GM21786 (cell line): ENCODE measurements around the gene ZNF79.

Source experiments
- ATAC-seq: cut with Tn5 transposase; IDR thresholded peaks from one replicate; pipeline ENCODE4 v1.9.1; 2021; ENCODE audit not compliant: unreplicated experiment

Gene ZNF79

DNA sequence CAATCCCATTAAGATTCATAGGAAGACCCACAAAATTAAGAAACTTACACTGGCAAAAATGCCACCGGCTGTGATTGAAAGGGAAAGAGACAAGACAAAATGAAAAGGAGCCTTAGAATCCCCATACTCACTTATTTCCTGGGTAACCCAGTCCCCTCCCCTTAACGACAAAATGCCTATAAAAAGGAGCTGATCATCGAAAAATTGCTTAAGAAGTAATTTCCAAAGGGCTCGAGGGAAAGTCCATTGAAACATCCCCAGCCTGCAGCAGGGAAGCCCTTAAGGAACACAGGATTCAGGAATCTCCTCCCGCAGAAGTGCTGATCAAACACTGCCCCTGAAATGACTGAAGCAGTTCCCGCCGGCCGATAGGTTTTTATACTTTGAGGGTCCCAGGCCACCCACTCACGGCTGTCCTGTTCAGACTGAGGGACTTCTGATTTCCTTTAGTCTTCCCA, 677 bp upstream of the ZNF79 start:
- no peak for ATAC-seq

GRCh38 chr9:127424676-127424999, 456 bp downstream of the ZNF79 start:
- ATAC-seq: peak; percentile 9

DNA sequence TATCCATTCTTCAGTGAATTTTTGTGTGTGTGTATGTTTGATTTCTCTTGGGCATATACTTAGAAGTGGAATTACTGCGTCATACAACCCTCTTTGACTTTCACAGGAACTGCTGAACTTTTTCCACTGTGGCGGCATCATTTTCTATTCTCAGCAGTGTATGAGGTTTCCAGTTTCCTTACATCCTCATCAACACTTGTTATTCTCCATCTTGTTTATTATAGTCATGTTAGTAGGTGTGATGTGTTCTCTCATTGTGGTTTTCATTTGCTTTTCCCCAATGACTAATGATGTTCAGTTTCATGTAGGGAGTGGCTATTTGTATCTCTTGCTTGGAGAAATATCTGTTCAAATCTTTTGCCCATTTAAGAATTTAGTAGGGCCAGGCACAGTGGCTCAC, 2.6 kb downstream of the ZNF79 start:
- ATAC-seq: no peak

GRCh38 chr9:127428348-127428747, 4.2 kb downstream of the ZNF79 start:
- no peak for ATAC-seq

DNA sequence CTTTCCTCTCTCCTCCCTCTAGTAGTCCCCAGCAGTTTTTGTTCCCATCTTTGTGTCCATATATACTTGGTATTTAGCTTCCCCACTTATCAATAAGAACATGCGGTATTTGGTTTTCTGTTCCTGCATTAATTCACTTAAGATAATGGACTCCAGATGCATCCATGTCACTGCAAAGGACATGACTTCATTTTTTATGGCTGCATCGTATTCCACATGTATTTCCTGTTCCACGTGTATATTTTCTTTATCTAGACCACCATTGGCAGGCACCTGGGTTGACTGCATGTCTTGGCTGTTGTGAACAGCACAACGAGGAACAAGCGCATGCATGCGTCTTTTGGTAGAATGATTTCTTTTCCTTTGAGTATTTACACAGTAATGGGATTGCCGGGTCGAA, 6.2 kb downstream of the ZNF79 start:
- no peak for ATAC-seq

GRCh38 chr9:127437497-127438264, 13.5 kb downstream of the ZNF79 start:
- no peak for ATAC-seq

- no peak for ATAC-seq
These were observed 14.2 kb downstream of the ZNF79 start for GRCh38 chr9:127438394-127438793.

GRCh38 chr9:127444283-127444920, 20.2 kb downstream of the ZNF79 start:
- ATAC-seq: no peak

DNA sequence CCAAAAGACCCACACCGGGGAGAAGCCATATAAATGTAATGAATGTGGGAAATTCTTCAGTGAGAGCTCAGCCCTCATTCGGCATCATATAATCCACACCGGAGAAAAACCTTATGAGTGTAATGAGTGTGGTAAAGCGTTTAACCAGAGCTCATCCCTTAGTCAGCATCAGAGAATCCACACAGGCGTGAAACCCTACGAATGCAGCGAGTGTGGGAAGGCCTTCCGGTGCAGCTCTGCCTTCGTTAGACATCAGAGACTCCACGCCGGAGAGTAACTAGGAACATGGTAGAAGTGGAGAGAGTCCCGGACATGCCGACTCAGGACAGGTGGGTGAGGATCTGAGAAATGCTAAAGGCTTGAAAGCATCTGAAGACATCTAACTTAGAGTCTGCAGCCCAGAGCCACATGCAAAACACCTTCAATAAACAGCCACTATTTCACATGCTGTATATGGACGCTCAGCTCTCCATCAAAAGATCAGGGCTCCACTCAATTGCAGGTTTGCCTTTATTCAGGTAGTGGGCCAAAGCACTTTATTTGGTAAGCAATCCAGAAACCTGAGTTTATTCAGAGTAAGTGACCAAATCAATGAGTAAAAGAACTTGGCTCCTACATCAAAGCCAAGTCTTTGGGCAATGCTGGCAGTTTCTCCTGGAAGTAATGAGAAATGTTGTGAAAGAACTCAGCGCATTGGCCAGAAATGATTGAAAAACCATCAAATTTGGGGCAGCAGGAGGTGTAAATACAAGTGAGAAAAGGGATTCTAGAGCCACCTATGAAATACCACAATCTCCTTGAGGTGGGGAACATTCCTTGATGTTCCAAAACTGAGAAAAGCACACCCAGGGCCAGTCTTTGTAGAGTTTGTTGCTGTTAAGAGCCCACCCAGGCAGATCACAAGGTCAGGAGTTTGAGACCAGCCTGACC, 21.0 kb downstream of the ZNF79 start:
- ATAC-seq: no peak

- ATAC-seq: no peak
These were observed 21.9 kb downstream of the ZNF79 start for GRCh38 chr9:127445851-127446712.

GRCh38 chr9:127446713-127447415, 22.7 kb downstream of the ZNF79 start:
- no peak for ATAC-seq

GRCh38 chr9:127447416-127448111, 23.4 kb downstream of the ZNF79 start:
- ATAC-seq: no peak

DNA sequence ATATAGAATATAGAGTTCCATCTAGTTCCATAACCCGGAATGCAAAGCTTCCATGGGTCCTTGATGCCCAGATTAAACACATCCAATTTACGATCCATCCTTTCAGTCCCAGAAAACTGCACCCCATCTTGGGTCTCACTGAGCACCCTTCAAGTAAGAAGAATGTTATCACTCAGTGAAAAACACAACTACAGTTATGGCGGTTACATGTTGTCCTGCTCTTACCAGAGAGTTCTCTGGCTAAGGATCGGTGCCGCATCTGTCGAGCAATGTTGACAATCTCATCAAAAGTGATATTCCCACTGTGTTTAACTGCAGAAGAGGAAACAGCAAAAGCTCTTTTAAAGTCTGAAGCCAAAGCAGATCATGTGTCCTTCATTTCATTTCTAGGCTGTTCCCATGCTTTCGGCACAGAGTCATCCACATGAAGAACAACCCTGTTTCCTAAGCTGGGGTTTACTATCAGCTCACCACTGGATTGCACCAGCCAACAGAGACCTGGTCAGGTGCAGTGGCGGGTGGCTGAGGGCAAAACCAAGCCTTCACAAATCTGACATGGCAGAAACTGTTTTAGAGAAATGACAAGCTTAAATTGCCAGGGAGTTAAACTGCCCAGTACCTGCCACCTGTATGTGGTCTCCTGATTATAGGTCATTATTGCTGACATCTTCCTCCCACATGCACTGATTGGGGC, 24.1 kb downstream of the ZNF79 start:
- no peak for ATAC-seq

DNA sequence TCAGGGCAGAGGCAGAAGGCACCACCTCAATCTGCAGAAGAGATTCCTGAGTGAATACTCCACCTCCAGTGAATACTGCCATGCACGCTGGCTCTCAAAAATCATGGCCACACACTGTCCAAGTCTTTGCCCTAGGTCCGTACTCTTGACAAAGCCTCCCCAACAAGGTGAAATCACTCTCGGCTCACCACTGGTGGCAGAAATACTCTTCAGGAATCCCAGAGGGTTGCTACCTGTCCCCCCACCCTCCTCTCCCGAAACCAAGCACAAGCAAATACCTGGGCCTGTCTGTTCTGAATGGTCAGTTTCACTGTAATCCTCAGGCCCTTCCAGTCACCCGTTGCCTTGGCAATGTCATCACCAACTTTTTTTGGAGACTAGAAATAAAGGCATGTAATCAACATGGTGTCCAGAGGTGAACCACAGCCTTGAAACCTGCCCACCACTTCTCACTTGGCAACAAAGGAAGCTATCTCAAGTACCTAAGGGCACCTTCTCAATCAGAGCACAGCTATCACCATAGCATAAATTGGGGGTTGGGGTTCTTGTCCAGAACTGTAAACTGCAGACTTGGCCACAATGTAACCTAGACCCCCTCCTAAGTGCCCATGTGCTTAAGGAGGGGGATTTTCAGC, 25.3 kb downstream of the ZNF79 start:
- no peak for ATAC-seq

DNA sequence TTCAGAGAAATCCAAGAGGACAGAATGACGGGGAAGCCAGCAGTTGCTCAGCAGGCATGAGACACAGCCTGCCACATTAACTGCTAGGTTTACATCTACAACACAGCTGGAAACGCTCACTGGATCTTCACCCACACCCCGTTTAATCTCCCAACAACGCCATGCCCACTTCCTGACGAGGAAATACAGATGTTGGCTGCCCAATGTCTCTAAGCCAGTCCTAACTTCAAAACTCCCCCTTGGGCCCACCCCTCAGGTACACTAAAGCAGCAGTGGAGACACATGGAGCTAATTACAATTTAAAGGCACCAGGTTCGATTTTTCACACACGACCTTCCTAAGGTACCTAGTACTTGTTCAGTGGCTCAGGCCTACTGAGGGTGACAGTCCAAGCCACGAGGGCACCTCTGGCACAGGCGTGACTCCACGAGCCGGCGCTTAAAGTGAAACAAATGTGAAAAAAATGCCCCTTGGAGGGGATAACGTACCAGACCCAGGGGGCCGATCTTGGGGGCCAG, 26.1 kb downstream of the ZNF79 start:
- ATAC-seq: no peak

DNA sequence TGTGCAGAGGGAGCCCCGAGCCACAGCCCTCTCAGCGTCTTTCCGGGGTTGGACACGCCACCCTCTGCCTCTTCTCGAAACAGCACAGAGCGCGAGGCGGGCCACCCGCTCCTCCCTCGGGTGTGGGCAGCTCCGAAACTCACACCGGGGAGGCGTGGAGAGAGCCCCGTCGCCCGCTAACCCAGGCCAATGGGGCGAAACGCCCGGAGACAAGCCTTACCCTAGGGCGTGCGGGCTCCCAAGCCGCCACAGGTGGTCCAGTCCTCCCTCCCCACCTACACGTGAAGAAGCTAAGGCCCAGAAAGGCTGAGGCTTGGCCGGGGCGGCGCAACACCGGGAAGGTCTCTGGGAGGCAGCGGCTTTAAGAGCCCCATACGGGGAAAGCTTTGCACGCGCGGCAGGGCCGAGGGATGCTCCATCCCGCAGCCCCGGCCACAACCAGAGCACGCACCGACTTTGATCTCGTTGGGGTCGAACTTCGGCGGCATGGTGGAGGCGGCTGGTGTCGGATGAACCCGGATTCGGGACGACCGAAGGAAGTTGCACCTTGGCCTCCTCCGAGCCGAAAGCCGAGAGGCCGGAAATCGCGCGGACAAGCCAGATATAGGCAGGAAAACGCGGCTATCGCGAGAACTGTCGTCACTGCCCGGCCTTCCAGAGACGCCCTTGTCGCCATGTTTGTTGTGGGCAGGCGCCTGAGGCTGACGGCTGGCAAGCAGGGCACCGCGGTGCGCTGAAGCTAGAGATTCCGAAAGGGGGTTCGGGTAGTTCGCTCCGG, 26.8 kb downstream of the ZNF79 start, which contains the start of the genes LRSAM1 and RPL12:
LRSAM1 (plus strand) TSS at position 681 of the 778 bp plus-strand sequence. CDS start 3,018 bp downstream, outside the sequence.
RPL12 (minus strand) TSS at position 577 of the 778 bp plus-strand sequence; CDS start at position 488, 89 bp downstream.
- ATAC-seq: peak; percentile 62

DNA sequence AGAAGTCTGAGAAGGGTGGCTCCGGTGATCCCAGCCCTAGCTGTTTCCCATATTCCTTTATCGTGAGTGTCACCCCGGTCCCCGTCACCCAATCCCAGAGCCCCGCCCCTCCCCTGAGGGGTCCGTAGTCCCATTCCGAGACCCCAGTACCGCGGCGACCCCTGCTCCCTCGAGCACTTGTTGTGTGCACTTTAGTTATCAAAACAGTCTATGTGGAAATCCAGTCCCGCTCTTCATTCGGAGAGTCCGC, 27.4 kb downstream of the ZNF79 start:
- peak; percentile 10 for ATAC-seq
